Stomach (tissue), 4 donors: ENCODE data around the gene ATP8A1.

Source experiments
- CTCF ChIP-seq, 7 experiments: fragments of 450-650 bp in 4 of 7; fragments of 200-600 bp in 3 of 7; sonication (generic) in 3 of 7; IDR thresholded peaks; one replicate each; pipeline ENCODE4 v1.5.1; 2016 to 2019; ENCODE audit warnings: antibody characterized with exemption in 7 of 7, control low read depth in 2 of 7, mild to moderate bottlenecking in 1 of 7
- EP300 ChIP-seq: sonication (generic); formaldehyde crosslinking; IDR thresholded peaks from one replicate; pipeline ENCODE4 v1.6.1; 2017; ENCODE audit warnings: antibody characterized with exemption
- POLR2A ChIP-seq, 4 donors: fragments of 450-650 bp; IDR thresholded peaks; one replicate each; pipeline ENCODE4 v1.6.1; 2016; ENCODE audit warnings: antibody characterized with exemption in 4 of 4, control low read depth in 2 of 4, mild to moderate bottlenecking in 1 of 4, moderate library complexity in 1 of 4
- POLR2AphosphoS5 ChIP-seq, 3 donors: sonication (generic); formaldehyde crosslinking; IDR thresholded peaks; one replicate each; pipeline ENCODE4 v1.6.1; 2016; ENCODE audit warnings: antibody characterized with exemption in 3 of 3

GRCh38 chr4:42399393-42399792 lies 257.5 kb downstream of the ATP8A1 start:
- no peak for TF ChIP-seq CTCF (IDR thresholded peaks at IDR 0.05)
- no peak for TF ChIP-seq POLR2A (IDR thresholded peaks at IDR 0.05)
- no peak for TF ChIP-seq POLR2AphosphoS5 (IDR thresholded peaks at IDR 0.05)
- no peak for TF ChIP-seq EP300
